GM12878 (cell line): Measurements from ENCODE around the gene MT1H. TPM values are rescaled to one million over a fixed set of nuclear protein-coding genes. Genes with fewer than 3 reads are reported as not detected.

Source experiments
- ATAC-seq: fragments of 200-7000 bp; cut with Tn5 transposase; 3 replicates; pipeline ENCODE4 v1.9.1; 2020; ENCODE audit warnings: mild to moderate bottlenecking, moderate library complexity
- BruUV-seq: library from RNA; stranded (reverse); fragments of 400-500 nt; replicated peaks from 2 replicates; lab custom pipeline; 2021; lab: Mats Ljungman, UMichigan
- CTCF ChIA-PET: fragments of 300-600 bp; sonication (Branson Sonifier 250); formaldehyde crosslinking; extraction: SDS; loops from one replicate; lab custom pipeline; 2021; ENCODE audit warnings: inconsistent platforms; lab: Yijun Ruan, JAX
- POLR2A ChIA-PET: fragments of 350-600 bp; formaldehyde crosslinking; extraction: SDS; loops from one replicate; lab custom pipeline; 2021; ENCODE audit warnings: inconsistent platforms; lab: Charles Lee
- RAD21 ChIA-PET: fragments of 300-600 bp; sonication (Branson Sonifier 250); formaldehyde crosslinking; loops from one replicate; lab custom pipeline; 2023; ENCODE audit warnings: antibody characterized with exemption; ENCODE audit not compliant: unreplicated experiment; lab: Charles Lee
- SMC1A ChIA-PET: fragments of 300-600 bp; sonication (Branson Sonifier 250); formaldehyde crosslinking; loops from one replicate; lab custom pipeline; 2023; ENCODE audit not compliant: unreplicated experiment, uncharacterized antibody; lab: Charles Lee
- DNase-seq: peaks from one replicate; pipeline ENCODE4 v3.0.0-alpha.2; 2011; ENCODE audit warnings: low read depth, low spot score
- FAIRE-seq: peaks from 3 replicates; lab custom pipeline; 2011; peaks lifted over from hg19 to GRCh38; lab: Jason Lieb, UNC
- H2AFZ ChIP-seq: 2 replicates; pipeline ENCODE4 v1.6.0; 2011; ENCODE audit warnings: low read depth, low read length, control low read depth; ENCODE audit not compliant: control insufficient read depth
- H3K27ac ChIP-seq: 2 replicates; pipeline ENCODE4 v1.5.1; 2011; ENCODE audit warnings: control low read depth; ENCODE audit not compliant: control insufficient read depth, insufficient read depth
- H3K27me3 ChIP-seq, 2 experiments: replicated peaks in 1 of 2; 2 replicates each; pipeline versions ENCODE4 v1.6.0 to v1.6.1; 2011; ENCODE audit warnings: low read length in 1 of 2; ENCODE audit not compliant: control insufficient read depth in 2 of 2, insufficient read depth in 2 of 2
- H3K36me3 ChIP-seq, 2 experiments: 2 replicates each; pipeline ENCODE4 v1.5.1; 2011; ENCODE audit warnings: low read length in 1 of 2; ENCODE audit not compliant: control insufficient read depth in 2 of 2, insufficient read depth in 2 of 2
- H3K4me1 ChIP-seq: 2 replicates; pipeline ENCODE4 v1.6.1; 2011; ENCODE audit warnings: mild to moderate bottlenecking, low read length, moderate library complexity, mixed read lengths; ENCODE audit not compliant: control insufficient read depth, insufficient read depth
- H3K4me2 ChIP-seq: 2 replicates; pipeline ENCODE4 v1.6.0; 2011; ENCODE audit warnings: control low read depth; ENCODE audit not compliant: control insufficient read depth, insufficient read depth
- H3K4me3 ChIP-seq: fragments of 200-600 bp; sonication (generic); 2 replicates; pipeline ENCODE4 v1.5.1; 2016
- H3K79me2 ChIP-seq: 2 replicates; pipeline ENCODE4 v1.6.0; 2011; ENCODE audit warnings: low read length; ENCODE audit not compliant: control insufficient read depth, insufficient read depth
- H3K9ac ChIP-seq: 2 replicates; pipeline ENCODE4 v1.8.0; 2011; ENCODE audit warnings: low read length, control low read depth, mixed read lengths; ENCODE audit not compliant: control insufficient read depth, insufficient read depth
- H3K9me3 ChIP-seq: replicated peaks from 3 replicates; pipeline ENCODE4 v1.5.1; 2011; ENCODE audit warnings: mild to moderate bottlenecking, low read length; ENCODE audit not compliant: control insufficient read depth, insufficient read depth
- H4K20me1 ChIP-seq: 2 replicates; pipeline ENCODE4 v1.6.0; 2011; ENCODE audit not compliant: control insufficient read depth, insufficient read depth
- BMI1 ChIP-seq: fragments of 450-650 bp; IDR thresholded peaks from 2 replicates; pipeline ENCODE4 v1.6.1; 2016; ENCODE audit warnings: mild to moderate bottlenecking, moderate library complexity, borderline replicate concordance
- CHD2 ChIP-seq: IDR thresholded peaks from 2 replicates; pipeline ENCODE4 v1.6.1; 2011; ENCODE audit warnings: low read depth, low read length, improper control_type of control experiment, borderline replicate concordance
- HDGF ChIP-seq: fragments of 450-650 bp; IDR thresholded peaks from 2 replicates; pipeline ENCODE4 v1.6.1; 2016; ENCODE audit warnings: antibody characterized with exemption
- LARP7 ChIP-seq: fragments of 450-650 bp; IDR thresholded peaks from 2 replicates; pipeline ENCODE4 v1.6.1; 2017; ENCODE audit warnings: mild to moderate bottlenecking
- MYB ChIP-seq: fragments of 150-350 bp; IDR thresholded peaks from 2 replicates; pipeline ENCODE4 v1.6.1; 2014; ENCODE audit warnings: mild to moderate bottlenecking, low read depth, low read length, borderline replicate concordance
- RBBP5 ChIP-seq: fragments of 200-600 bp; sonication (generic); conservative IDR thresholded peaks from 2 replicates; pipeline ENCODE4 v1.6.1; 2016
- SMC3 ChIP-seq: IDR thresholded peaks from 2 replicates; pipeline ENCODE4 v1.6.1; 2011; ENCODE audit warnings: low read length, improper control_type of control experiment, borderline replicate concordance
- SP1 ChIP-seq: IDR thresholded peaks from one replicate; pipeline ENCODE4 v1.6.1; 2011; ENCODE audit warnings: low read depth, low read length
- SPI1 ChIP-seq: IDR thresholded peaks from 2 replicates; pipeline ENCODE4 v1.6.1; 2011; ENCODE audit warnings: low read depth, mild to moderate bottlenecking, low read length, moderate library complexity, borderline replicate concordance; ENCODE audit not compliant: insufficient read depth
- TAF1 ChIP-seq: IDR thresholded peaks from 2 replicates; pipeline ENCODE4 v1.6.1; 2011; ENCODE audit warnings: mild to moderate bottlenecking, low read depth, low read length, borderline replicate concordance
- whole genome bisulfite sequencing: methylation state at CpG from one replicate; pipeline ENCODE4 v1.1.6; 2016; ENCODE audit warnings: low lambda C conversion rate; ENCODE audit not compliant: insufficient replicate concordance, insufficient coverage; ENCODE audit errors: missing lambda C conversion rate; 5-methylcytosine and 5-hydroxymethylcytosine counted together
- in situ Hi-C: fragments of 300-500 bp; cut with MboI; formaldehyde crosslinking; loops from 9 replicates; pipeline ENCODE4 v1.14.3; 2018; ENCODE audit warnings: mixed read lengths
- intact Hi-C: fragments of 100-400 bp; cut with micrococcal nuclease; formaldehyde crosslinking; loops from one replicate; pipeline ENCODE4 v1.14.2; 2022; ENCODE audit not compliant: unreplicated experiment
- polyA plus RNA-seq, 11 experiments: library from polyadenylated mRNA; depleted of rRNA in 4 of 11; unstranded in 6 of 11; stranded (reverse) in 5 of 11; fragments of >200 nt; fragmentation: Nextera tagmentation in 4 of 11; fragmentation: Illumina TruSeq in 1 of 11; extraction: Ambion mirVana in 4 of 11; extraction: Trizol in 1 of 11; gene quantifications; 1 replicate in 1 of 11; 2 replicates in 10 of 11; pipeline versions ENCODE4 v1.2.1 to v1.2.3, GENCODE V29; 2011 to 2016; ENCODE audit warnings: inconsistent platforms in 2 of 11, missing spikeins in 2 of 11, low read depth in 1 of 11
- total RNA-seq, 4 experiments: library from RNA; depleted of rRNA in 3 of 4; stranded (reverse); fragments of >200 nt in 3 of 4; fragmentation: Illumina TruSeq in 1 of 4; extraction: Trizol in 1 of 4; gene quantifications; 2 replicates each; pipeline versions ENCODE4 v1.2.1 to v1.2.3, GENCODE V29; 2013 to 2021
- TF ChIP-seq, protein P1 (sequence below): IDR thresholded peaks from 2 replicates; pipeline ENCODE4 v1.6.1; 2012; ENCODE audit warnings: low read length, inconsistent platforms
- TF ChIP-seq, protein P2 (sequence below): fragments of 150-350 bp; IDR thresholded peaks from 2 replicates; pipeline ENCODE4 v1.6.1; 2016; ENCODE audit warnings: low read depth, low read length
- TF ChIP-seq, protein P3 (sequence below): fragments of 450-650 bp; IDR thresholded peaks from 2 replicates; pipeline ENCODE4 v1.6.1; 2014; ENCODE audit warnings: mild to moderate bottlenecking

MT1H gene
- total and polyA plus RNA-seq, 10 of the 15 experiments (the other 5 are each of a cell fraction or from before 2014, with no cell fraction given) = 0.40 to 6.0 (median 1.1) TPM; not detected in 2

DNA sequence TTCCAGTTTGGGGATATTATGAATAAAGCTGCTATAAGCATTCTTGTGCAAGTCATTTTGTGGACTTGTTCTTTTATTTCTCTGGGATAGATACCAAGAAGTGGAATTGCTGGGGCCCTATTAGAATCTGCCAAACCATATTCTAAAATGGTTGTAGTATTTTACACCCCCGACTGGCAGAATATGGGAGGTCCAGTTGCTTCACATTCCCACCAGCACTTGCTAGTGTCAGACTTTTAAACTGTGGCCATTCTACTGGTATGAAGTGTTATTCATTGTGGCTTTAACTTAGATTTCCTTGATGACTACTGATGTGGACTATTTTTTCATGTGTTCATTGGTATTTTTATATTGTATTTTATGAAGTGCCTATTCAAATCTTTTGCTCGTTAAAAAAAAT, 42.2 kb downstream of the MT1H start:
- ChIA-PET POLR2A (no interaction called here), CTCF (interaction anchor here (1.0 kb wide), 1 partner anchor 10 kb away, joined by 3 read pairs; no protein-coding TSS in a partner anchor), RAD21 (no interaction called here), SMC1A (interaction anchor here (0.6 kb wide), 1 partner anchor 10 kb away, joined by 3 read pairs; no protein-coding TSS in a partner anchor)
- WGBS = 47% methylated on average over 2 of the region's 2 CpGs
- TF ChIP-seq, protein P1, sequence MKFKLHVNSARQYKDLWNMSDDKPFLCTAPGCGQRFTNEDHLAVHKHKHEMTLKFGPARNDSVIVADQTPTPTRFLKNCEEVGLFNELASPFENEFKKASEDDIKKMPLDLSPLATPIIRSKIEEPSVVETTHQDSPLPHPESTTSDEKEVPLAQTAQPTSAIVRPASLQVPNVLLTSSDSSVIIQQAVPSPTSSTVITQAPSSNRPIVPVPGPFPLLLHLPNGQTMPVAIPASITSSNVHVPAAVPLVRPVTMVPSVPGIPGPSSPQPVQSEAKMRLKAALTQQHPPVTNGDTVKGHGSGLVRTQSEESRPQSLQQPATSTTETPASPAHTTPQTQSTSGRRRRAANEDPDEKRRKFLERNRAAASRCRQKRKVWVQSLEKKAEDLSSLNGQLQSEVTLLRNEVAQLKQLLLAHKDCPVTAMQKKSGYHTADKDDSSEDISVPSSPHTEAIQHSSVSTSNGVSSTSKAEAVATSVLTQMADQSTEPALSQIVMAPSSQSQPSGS = no peak
- TF ChIP-seq SMC3 (no peak), MYB (no peak), RBBP5 (no peak), LARP7 (no peak), BMI1 (no peak), SP1 (no peak), HDGF (no peak), CHD2 (no peak), SPI1 (no peak), TAF1 (no peak)
- TF ChIP-seq, protein P2, sequence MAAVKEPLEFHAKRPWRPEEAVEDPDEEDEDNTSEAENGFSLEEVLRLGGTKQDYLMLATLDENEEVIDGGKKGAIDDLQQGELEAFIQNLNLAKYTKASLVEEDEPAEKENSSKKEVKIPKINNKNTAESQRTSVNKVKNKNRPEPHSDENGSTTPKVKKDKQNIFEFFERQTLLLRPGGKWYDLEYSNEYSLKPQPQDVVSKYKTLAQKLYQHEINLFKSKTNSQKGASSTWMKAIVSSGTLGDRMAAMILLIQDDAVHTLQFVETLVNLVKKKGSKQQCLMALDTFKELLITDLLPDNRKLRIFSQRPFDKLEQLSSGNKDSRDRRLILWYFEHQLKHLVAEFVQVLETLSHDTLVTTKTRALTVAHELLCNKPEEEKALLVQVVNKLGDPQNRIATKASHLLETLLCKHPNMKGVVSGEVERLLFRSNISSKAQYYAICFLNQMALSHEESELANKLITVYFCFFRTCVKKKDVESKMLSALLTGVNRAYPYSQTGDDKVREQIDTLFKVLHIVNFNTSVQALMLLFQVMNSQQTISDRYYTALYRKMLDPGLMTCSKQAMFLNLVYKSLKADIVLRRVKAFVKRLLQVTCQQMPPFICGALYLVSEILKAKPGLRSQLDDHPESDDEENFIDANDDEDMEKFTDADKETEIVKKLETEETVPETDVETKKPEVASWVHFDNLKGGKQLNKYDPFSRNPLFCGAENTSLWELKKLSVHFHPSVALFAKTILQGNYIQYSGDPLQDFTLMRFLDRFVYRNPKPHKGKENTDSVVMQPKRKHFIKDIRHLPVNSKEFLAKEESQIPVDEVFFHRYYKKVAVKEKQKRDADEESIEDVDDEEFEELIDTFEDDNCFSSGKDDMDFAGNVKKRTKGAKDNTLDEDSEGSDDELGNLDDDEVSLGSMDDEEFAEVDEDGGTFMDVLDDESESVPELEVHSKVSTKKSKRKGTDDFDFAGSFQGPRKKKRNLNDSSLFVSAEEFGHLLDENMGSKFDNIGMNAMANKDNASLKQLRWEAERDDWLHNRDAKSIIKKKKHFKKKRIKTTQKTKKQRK = no peak
- TF ChIP-seq, protein P3, sequence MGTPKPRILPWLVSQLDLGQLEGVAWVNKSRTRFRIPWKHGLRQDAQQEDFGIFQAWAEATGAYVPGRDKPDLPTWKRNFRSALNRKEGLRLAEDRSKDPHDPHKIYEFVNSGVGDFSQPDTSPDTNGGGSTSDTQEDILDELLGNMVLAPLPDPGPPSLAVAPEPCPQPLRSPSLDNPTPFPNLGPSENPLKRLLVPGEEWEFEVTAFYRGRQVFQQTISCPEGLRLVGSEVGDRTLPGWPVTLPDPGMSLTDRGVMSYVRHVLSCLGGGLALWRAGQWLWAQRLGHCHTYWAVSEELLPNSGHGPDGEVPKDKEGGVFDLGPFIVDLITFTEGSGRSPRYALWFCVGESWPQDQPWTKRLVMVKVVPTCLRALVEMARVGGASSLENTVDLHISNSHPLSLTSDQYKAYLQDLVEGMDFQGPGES = no peak
- H3K4me1 ChIP-seq = 0 out of 2 replicates have a peak, but pooled peaks cover 2% of the 10 kb centered on the region
- DNase-seq (no peak), FAIRE-seq (no peak), ATAC-seq (no peak)
- no peaks in the 10 kb centered on the region for H3K79me2 ChIP-seq
- no peak overlapping the region for H3K4me2 ChIP-seq
- no peak overlapping the region for H3K27ac ChIP-seq
- H3K9ac ChIP-seq = no peak overlapping the region
- no peaks in the 10 kb centered on the region for H3K27me3 ChIP-seq
- H2AFZ ChIP-seq = no peak overlapping the region
- intact Hi-C loops (no loop called here), in situ Hi-C loops (no loop called here)
- BruUV-seq = no TSS peak
- no peaks in the 10 kb centered on the region; the same call in 2 of the 3 replicates for H3K9me3 ChIP-seq
- no peaks in the 10 kb centered on the region for H3K36me3 ChIP-seq
- no peaks in the 10 kb centered on the region for H4K20me1 ChIP-seq
- H3K4me3 ChIP-seq = no peak overlapping the region
